Neuronal stem cell (in vitro differentiated cells): ENCODE results near the gene ZBTB25.

Experiments
- DNase-seq: peaks from one replicate; pipeline ENCODE4 v3.0.0-alpha.2; 2013; ENCODE audit warnings: low spot score
- H2AFZ ChIP-seq: one replicate; pipeline ENCODE4 v1.6.1; 2013; ENCODE audit warnings: mild to moderate bottlenecking, low read length, inconsistent platforms
- H2AK5ac ChIP-seq: 2 replicates; pipeline ENCODE4 v1.6.1; 2013; ENCODE audit warnings: low read depth, mild to moderate bottlenecking, inconsistent platforms, low read length, moderate library complexity, mixed read lengths
- H2BK120ac ChIP-seq: 2 replicates; pipeline ENCODE4 v1.6.1; 2013; ENCODE audit warnings: low read depth, mild to moderate bottlenecking, inconsistent platforms, low read length, moderate library complexity, mixed read lengths
- H2BK12ac ChIP-seq: one replicate; pipeline ENCODE4 v1.6.1; 2013; ENCODE audit warnings: low read length, inconsistent platforms
- H2BK15ac ChIP-seq: 2 replicates; pipeline ENCODE4 v1.6.1; 2013; ENCODE audit warnings: mild to moderate bottlenecking, low read length, inconsistent platforms, mixed read lengths
- H2BK5ac ChIP-seq: one replicate; pipeline ENCODE4 v1.6.1; 2013; ENCODE audit warnings: inconsistent platforms, mild to moderate bottlenecking, low read length, moderate library complexity
- H3K14ac ChIP-seq: one replicate; pipeline ENCODE4 v1.6.1; 2013; ENCODE audit warnings: low read length, inconsistent platforms
- H3K18ac ChIP-seq: 2 replicates; pipeline ENCODE4 v1.6.1; 2013; ENCODE audit warnings: low read length, inconsistent platforms
- H3K23ac ChIP-seq: 2 replicates; pipeline ENCODE4 v1.6.1; 2013; ENCODE audit warnings: low read depth, mild to moderate bottlenecking, mixed read lengths, low read length, inconsistent platforms; ENCODE audit not compliant: poor library complexity
- H3K27ac ChIP-seq: replicated peaks from 3 replicates; pipeline ENCODE4 v1.5.1; 2013; ENCODE audit warnings: low read length, inconsistent platforms
- H3K27me3 ChIP-seq, 3 experiments: 2 replicates each; pipeline ENCODE4 v1.6.1; 2013; ENCODE audit warnings: low read length in 3 of 3, mild to moderate bottlenecking in 2 of 3, inconsistent platforms in 1 of 3, low read depth in 1 of 3, mixed read lengths in 1 of 3, moderate library complexity in 1 of 3; ENCODE audit not compliant: control insufficient read depth in 3 of 3, insufficient read depth in 3 of 3
- H3K36me3 ChIP-seq, 2 donors: replicated peaks in 1 of 2; 2 replicates each; pipeline ENCODE4 v1.6.1; 2013; ENCODE audit warnings: low read length in 2 of 2; ENCODE audit not compliant: control insufficient read depth in 2 of 2, insufficient read depth in 2 of 2
- H3K4ac ChIP-seq: 2 replicates; pipeline ENCODE4 v1.6.1; 2013; ENCODE audit warnings: inconsistent platforms, mild to moderate bottlenecking, low read length, moderate library complexity
- H3K4me1 ChIP-seq, 2 donors: 1 replicate in 1 of 2; 2 replicates in 1 of 2; pipeline ENCODE4 v1.6.1; 2013; ENCODE audit warnings: low read length in 2 of 2, low read depth in 1 of 2; ENCODE audit not compliant: control insufficient read depth in 2 of 2, insufficient read depth in 1 of 2
- H3K4me2 ChIP-seq: one replicate; pipeline ENCODE4 v1.6.1; 2013; ENCODE audit warnings: mild to moderate bottlenecking, low read length, inconsistent platforms; ENCODE audit not compliant: insufficient read depth, poor library complexity, severe bottlenecking
- H3K4me3 ChIP-seq, 2 donors: 2 replicates each; pipeline ENCODE4 v1.5.1; 2013; ENCODE audit warnings: low read length in 2 of 2, mild to moderate bottlenecking in 2 of 2, inconsistent platforms in 1 of 2, moderate library complexity in 1 of 2
- H3K79me1 ChIP-seq: one replicate; pipeline ENCODE4 v1.6.1; 2013; ENCODE audit warnings: low read depth, mild to moderate bottlenecking, inconsistent platforms, low read length, moderate library complexity
- H3K9ac ChIP-seq: one replicate; pipeline ENCODE4 v1.6.1; 2013; ENCODE audit warnings: mild to moderate bottlenecking, low read depth, low read length, inconsistent platforms; ENCODE audit not compliant: poor library complexity
- H3K9me3 ChIP-seq, 2 donors: replicated peaks in 1 of 2; 2 replicates each; pipeline versions ENCODE3 to v1.6.1; 2013; ENCODE audit warnings: low read length in 2 of 2, mild to moderate bottlenecking in 2 of 2, inconsistent platforms in 1 of 2, low read depth in 1 of 2, mixed read lengths in 1 of 2, moderate library complexity in 1 of 2; ENCODE audit not compliant: control insufficient read depth in 2 of 2, insufficient read depth in 1 of 2
- H4K8ac ChIP-seq: one replicate; pipeline ENCODE4 v1.6.1; 2013; ENCODE audit warnings: low read depth, mild to moderate bottlenecking, inconsistent platforms, low read length, moderate library complexity
- H4K91ac ChIP-seq: one replicate; pipeline ENCODE4 v1.6.1; 2013; ENCODE audit warnings: low read length, low read depth, mild to moderate bottlenecking, inconsistent platforms; ENCODE audit not compliant: poor library complexity
- WGBS, 2 donors: extraction: QIAGEN DNeasy Blood & Tissue Kit; methylation state at CpG; one replicate each; pipeline ENCODE4 v1.1.7; 2013; ENCODE audit warnings: missing lambda C conversion rate in 2 of 2, mixed read lengths in 1 of 2; ENCODE audit not compliant: insufficient read length in 2 of 2, insufficient replicate concordance in 1 of 2; ENCODE audit errors: extremely low coverage in 2 of 2; 5-methylcytosine and 5-hydroxymethylcytosine counted together

The ZBTB25 gene

DNA sequence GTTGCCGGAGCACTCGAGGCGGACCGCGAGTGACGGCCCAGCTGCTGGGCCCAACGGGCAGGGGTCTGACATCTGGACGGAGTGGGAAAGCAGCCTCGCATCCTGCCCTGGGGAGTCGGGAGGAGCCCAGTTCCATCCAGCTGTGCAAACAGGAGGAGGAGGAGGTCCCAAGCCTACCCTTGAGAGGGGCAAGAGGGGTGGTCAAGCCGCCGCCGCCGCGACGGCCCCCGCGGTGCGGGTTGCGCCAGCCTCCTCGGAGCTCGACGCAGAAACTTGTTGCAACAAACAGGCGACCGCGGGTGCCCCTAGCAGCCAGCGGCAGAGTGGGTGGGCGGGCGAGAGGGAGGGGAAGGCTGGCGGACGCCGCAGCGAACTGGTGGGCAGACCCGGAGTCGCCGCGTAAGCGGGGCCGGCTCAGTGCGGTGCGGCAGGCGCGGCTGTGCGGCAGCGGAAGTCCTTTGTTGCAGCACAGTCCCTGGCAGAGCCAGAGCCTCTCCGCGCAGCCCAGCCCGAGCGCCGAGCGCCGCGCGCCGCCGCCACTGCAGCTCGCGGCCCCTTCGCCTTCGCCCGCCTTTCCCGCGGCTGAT, 765 bp upstream of the ZBTB25 start, which contains the start of gene ZBTB1:
ZBTB1 (plus strand) TSS at position 461 of the 587 bp plus-strand sequence. CDS start 16,735 bp downstream, outside the sequence.
- H3K4ac ChIP-seq: peak within 1 kb of the TSS; percentile 97
- no peaks in the 10 kb centered on the region for H3K27me3 ChIP-seq
- peak within 1 kb of the TSS; percentile 100 for H3K18ac ChIP-seq
- H2BK12ac ChIP-seq: peak within 1 kb of the TSS; percentile 30
- H3K9me3 ChIP-seq: no peaks in the 10 kb centered on the region
- WGBS, 2 donors: no CpG with 5 or more reads among the region's 63 CpGs
- H2BK15ac ChIP-seq: peak within 1 kb of the TSS; percentile 86
- DNase-seq: peak; percentile 84
- peak within 1 kb of the TSS; percentile 100 for H2BK5ac ChIP-seq
- peak within 1 kb of the TSS; percentile 99 for H4K91ac ChIP-seq
- peak within 1 kb of the TSS; percentile 58 for H3K14ac ChIP-seq
- H3K27ac ChIP-seq: peak within 1 kb of the TSS; percentile 99
- peaks cover 0 to 2% of the 10 kb centered on the region in 2 donors for H3K36me3 ChIP-seq
- peak within 1 kb of the TSS; percentile 98 for H2AFZ ChIP-seq
- peak within 1 kb of the TSS; percentile 43 for H2AK5ac ChIP-seq
- H3K9ac ChIP-seq: peak within 1 kb of the TSS; percentile 93
- H3K4me1 ChIP-seq: peaks cover 9 to 23% of the 10 kb centered on the region in 2 donors
- peak within 1 kb of the TSS; percentile 96 to 98 for H3K4me3 ChIP-seq
- peak within 1 kb of the TSS; percentile 99 for H2BK120ac ChIP-seq
- no peaks in the 10 kb centered on the region for H3K79me1 ChIP-seq
- H4K8ac ChIP-seq: no peak within 1 kb of the TSS
- peak within 1 kb of the TSS; percentile 99 for H3K23ac ChIP-seq
- peak within 1 kb of the TSS; percentile 90 for H3K4me2 ChIP-seq

DNA sequence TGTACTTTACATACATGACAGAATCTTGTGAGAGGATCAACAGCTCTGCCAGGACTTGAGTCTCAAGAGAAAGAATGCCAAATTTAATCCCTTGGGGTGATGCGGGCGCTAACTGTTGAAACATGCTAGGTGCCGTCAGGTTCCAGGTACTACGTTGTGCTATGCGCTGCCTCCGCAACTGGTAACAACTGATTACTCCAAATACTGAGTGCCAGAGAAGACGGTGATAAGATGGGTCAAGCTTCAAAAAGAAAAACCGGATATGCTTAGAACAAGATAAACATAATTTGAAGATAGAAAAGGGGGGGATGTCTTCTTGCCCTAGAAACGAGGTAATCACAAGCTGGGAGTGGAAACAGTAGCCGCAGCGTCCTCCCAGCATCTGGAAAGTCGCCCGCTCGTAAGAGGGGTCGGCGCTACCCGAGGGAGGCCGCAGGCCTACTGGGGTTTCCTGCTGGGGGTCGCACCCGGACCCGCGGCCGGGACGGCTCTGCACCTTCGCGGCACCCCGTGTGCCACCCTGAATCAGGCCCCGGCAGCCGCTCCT, 678 bp downstream of the ZBTB25 start:
- Histone ChIP-seq H4K8ac (no peak overlapping the region), H3K9ac (peak overlapping the region; percentile 93), H3K27ac (peak overlapping the region; percentile 99), H2BK15ac (no peak overlapping the region), H3K18ac (peak overlapping the region; percentile 99), H3K79me1 (no peaks in the 10 kb centered on the region), H2BK5ac (peak overlapping the region; percentile 83), H2BK120ac (peak overlapping the region; percentile 99), H3K4me2 (peak overlapping the region; percentile 90), H3K14ac (peak overlapping the region; percentile 94), H3K36me3 (peaks cover 0 to 13% of the 10 kb centered on the region in 2 donors), H3K27me3 (no peaks in the 10 kb centered on the region), H3K4ac (no peak overlapping the region), H3K9me3 (no peaks in the 10 kb centered on the region), H2AFZ (peak overlapping the region; percentile 98), H4K91ac (no peak overlapping the region), H2BK12ac (peak overlapping the region; percentile 93), H3K23ac (peak overlapping the region; percentile 99), H3K4me3 (peak overlapping the region; percentile 96 to 98), H3K4me1 (peaks cover 9 to 23% of the 10 kb centered on the region in 2 donors), H2AK5ac (peak overlapping the region; percentile 24)
- no peak for DNase-seq
- no CpG with 5 or more reads among the region's 29 CpGs for WGBS, 2 donors

DNA sequence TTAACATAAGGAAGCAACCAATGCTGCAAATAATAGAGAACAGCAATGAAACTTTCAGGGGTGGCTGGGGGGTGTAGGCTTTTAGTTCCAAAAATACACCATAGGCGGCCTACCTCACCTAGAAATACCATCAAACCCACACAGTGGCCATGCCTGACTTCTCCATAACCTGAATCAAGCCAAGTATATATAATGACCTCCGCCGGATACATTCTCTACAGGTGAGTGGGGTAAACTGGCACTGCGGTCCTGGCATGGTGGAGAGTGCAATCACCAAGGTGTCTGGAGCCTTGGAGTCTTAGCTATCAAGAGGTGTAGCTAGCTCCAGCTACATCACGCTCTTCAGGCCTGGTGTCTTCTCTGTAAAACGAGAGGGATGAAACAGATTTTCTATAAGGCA, 1.2 kb downstream of the ZBTB25 start:
- no peak overlapping the region for H2BK5ac ChIP-seq
- H2BK120ac ChIP-seq: no peak overlapping the region
- H2AK5ac ChIP-seq: no peak overlapping the region
- no peak overlapping the region for H3K4ac ChIP-seq
- H3K9ac ChIP-seq: no peak overlapping the region
- H3K4me1 ChIP-seq: peaks cover 9 to 23% of the 10 kb centered on the region in 2 donors
- no peaks in the 10 kb centered on the region for H3K9me3 ChIP-seq
- H3K79me1 ChIP-seq: no peaks in the 10 kb centered on the region
- H3K14ac ChIP-seq: no peak overlapping the region
- peak overlapping the region in 1 of 2 donors; percentile 98 for H3K4me3 ChIP-seq
- H3K4me2 ChIP-seq: peak overlapping the region; percentile 90
- no peak overlapping the region for H3K23ac ChIP-seq
- H2BK12ac ChIP-seq: no peak overlapping the region
- H3K27me3 ChIP-seq: no peaks in the 10 kb centered on the region
- no peak for DNase-seq
- H3K18ac ChIP-seq: no peak overlapping the region
- H4K8ac ChIP-seq: no peak overlapping the region
- no peak overlapping the region for H2BK15ac ChIP-seq
- no CpG with 5 or more reads among the region's 6 CpGs for WGBS, 2 donors
- no peak overlapping the region for H3K27ac ChIP-seq
- H2AFZ ChIP-seq: peak overlapping the region; percentile 98
- H3K36me3 ChIP-seq: peaks cover 0 to 16% of the 10 kb centered on the region in 2 donors
- no peak overlapping the region for H4K91ac ChIP-seq

DNA sequence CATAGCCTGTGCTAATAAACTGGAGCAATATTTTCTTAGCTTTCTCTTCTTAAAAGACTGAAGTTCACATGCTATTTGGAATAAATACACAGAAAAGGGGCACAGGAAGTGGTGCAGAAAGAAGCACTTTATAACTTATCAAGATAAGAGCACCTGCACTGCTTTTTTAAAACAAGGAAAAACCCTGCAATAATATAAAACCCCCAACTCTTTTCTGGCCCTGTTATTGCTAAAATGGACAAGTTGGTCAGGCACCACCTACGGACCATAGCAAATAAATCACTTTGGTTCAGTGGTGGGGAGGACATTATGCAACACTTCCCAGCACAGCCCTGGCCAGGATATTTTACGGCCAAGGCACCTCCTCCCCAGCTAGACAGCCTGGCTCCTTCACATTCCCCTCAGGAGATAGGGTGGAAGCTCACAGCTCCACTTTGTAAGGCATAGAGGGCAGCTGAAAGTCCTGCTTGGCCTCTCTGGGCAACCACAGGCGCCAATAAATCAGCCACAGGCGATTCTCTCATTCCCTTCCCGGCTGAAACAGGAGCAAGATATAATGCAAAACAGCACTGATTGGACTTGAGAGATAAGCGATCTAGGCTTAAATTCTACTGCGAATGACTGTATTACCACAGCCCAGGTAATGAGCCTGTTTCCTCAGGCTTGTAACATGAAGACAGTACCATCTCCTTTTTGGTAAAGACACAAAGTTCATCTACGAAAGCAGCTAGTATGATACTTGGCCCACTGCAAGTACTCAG, 2.0 kb downstream of the ZBTB25 start:
- no CpG with 5 or more reads among the region's 8 CpGs for WGBS, 2 donors
- Histone ChIP-seq H3K4me3 (peak overlapping the region in 1 of 2 donors; percentile 98), H2AFZ (no peak overlapping the region), H3K36me3 (peaks cover 0 to 20% of the 10 kb centered on the region in 2 donors), H3K4me2 (no peak overlapping the region), H2AK5ac (no peak overlapping the region), H2BK120ac (no peak overlapping the region), H3K4ac (no peak overlapping the region), H3K23ac (no peak overlapping the region), H2BK15ac (no peak overlapping the region), H3K27ac (no peak overlapping the region), H3K79me1 (no peaks in the 10 kb centered on the region), H3K9ac (no peak overlapping the region), H3K9me3 (no peaks in the 10 kb centered on the region), H4K8ac (no peak overlapping the region), H2BK12ac (no peak overlapping the region), H3K18ac (no peak overlapping the region), H4K91ac (no peak overlapping the region), H3K14ac (no peak overlapping the region), H3K27me3 (no peaks in the 10 kb centered on the region), H3K4me1 (peaks cover 8 to 17% of the 10 kb centered on the region in 2 donors), H2BK5ac (no peak overlapping the region)
- no peak for DNase-seq
